Measurements from ENCODE around the gene UBE2E1. TPM values are rescaled to one million over a fixed set of nuclear protein-coding genes. Genes with fewer than 3 reads are reported as not detected.
"Not testable (repeated sequence)": the region's sequence is repeated elsewhere in the genome, so short reads cannot be mapped to it uniquely, and the experiment has no call there.

The UBE2E1 gene
- total and polyA plus RNA-seq, 10 donors = 62.6 to 106 (median 91.2) TPM

DNA sequence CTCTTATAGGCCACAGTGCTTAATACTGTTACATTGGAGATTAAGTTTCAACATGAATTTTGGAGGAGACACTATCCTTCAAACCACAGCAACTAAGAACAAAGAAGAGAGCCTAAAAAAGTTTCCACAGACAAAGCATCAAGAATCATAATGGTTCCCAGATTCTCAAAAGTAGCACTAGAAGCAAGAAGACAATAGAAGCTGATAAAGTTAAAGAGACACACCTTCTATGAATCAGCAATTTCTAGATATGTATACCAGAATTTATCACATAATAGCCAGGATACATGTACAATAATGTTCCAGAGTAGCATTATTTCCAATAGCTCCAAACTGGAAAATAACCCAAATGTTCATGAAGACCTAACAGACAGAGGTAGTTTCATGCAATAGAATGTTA, 98.8 kb downstream of the UBE2E1 start:
- peaks cover 0 to 61% (median 12%) of the 10 kb centered on the region in 6 donors for H3K36me3 ChIP-seq
- no peaks in the 10 kb centered on the region for H3K27me3 ChIP-seq (replicated peaks in 1 of 7)
- intact Hi-C loops (cut with DNase I; ENCODE audit: low total_unique reads) = no loop called here
- H3K4me1 ChIP-seq = no peaks in the 10 kb centered on the region
- H3K9me3 ChIP-seq = no peaks in the 10 kb centered on the region
- TF ChIP-seq CTCF (IDR thresholded peaks at IDR 0.05 in 8 of 11, conservative IDR thresholded peaks at IDR 0.05 in 3 of 11) (no peak), POLR2AphosphoS5 (IDR thresholded peaks at IDR 0.05) (no peak), POLR2A (IDR thresholded peaks at IDR 0.05) (no peak)
- no peak for DNase-seq
- H3K4me3 ChIP-seq = no peak overlapping the region
- H3K27ac ChIP-seq = no peak overlapping the region

GRCh38 chr3:23909341-23909740, 103.6 kb downstream of the UBE2E1 start:
- TF ChIP-seq POLR2A (IDR thresholded peaks at IDR 0.05) (no peak), POLR2AphosphoS5 (IDR thresholded peaks at IDR 0.05) (no peak), CTCF (IDR thresholded peaks at IDR 0.05 in 8 of 11, conservative IDR thresholded peaks at IDR 0.05 in 3 of 11) (no peak)
- no peak overlapping the region for H3K4me3 ChIP-seq
- H3K36me3 ChIP-seq = peaks cover 0 to 45% (median 6%) of the 10 kb centered on the region in 6 donors
- H3K27ac ChIP-seq = no peak overlapping the region
- no peak for DNase-seq
- 84 to 95% (median 89%) methylated on average over 7 of the region's 7 CpGs for WGBS, 5 donors
- H3K4me1 ChIP-seq = peaks cover 0 to 4% (median 0%) of the 10 kb centered on the region in 6 donors
- no peaks in the 10 kb centered on the region for H3K27me3 ChIP-seq (replicated peaks in 1 of 7)
- no peaks in the 10 kb centered on the region for H3K9me3 ChIP-seq
- intact Hi-C loops (cut with DNase I; ENCODE audit: low total_unique reads) = no loop called here

- Histone ChIP-seq H3K27ac (no peak overlapping the region), H3K27me3 (replicated peaks in 1 of 7) (no peaks in the 10 kb centered on the region), H3K36me3 (peaks cover 0 to 39% (median 6%) of the 10 kb centered on the region in 6 donors), H3K4me1 (peaks cover 7 to 24% (median 18%) of the 10 kb centered on the region in 6 donors), H3K9me3 (no peaks in the 10 kb centered on the region), H3K4me3 (no peak overlapping the region)
- WGBS, 5 donors = 89 to 100% (median 95%) methylated on average over 2 of the region's 2 CpGs
- no peak for TF ChIP-seq POLR2AphosphoS5 (IDR thresholded peaks at IDR 0.05)
- no peak for TF ChIP-seq CTCF (IDR thresholded peaks at IDR 0.05 in 8 of 11, conservative IDR thresholded peaks at IDR 0.05 in 3 of 11)
- TF ChIP-seq POLR2A (IDR thresholded peaks at IDR 0.05) = no peak
- DNase-seq = no peak
- intact Hi-C loops (cut with DNase I; ENCODE audit: low total_unique reads) = no loop called here
Measured at GRCh38 chr3:23911397-23911796, 105.6 kb downstream of the UBE2E1 start.

GRCh38 chr3:23912335-23912734, 106.6 kb downstream of the UBE2E1 start:
- H3K27me3 ChIP-seq (replicated peaks in 1 of 7); intact Hi-C loops (cut with DNase I; ENCODE audit: low total_unique reads); H3K27ac ChIP-seq; DNase-seq; H3K4me3 ChIP-seq; H3K9me3 ChIP-seq: not testable (repeated sequence)
- H3K36me3 ChIP-seq = peaks cover 0 to 33% (median 6%) of the 10 kb centered on the region in 6 donors
- H3K4me1 ChIP-seq = peaks cover 7 to 24% (median 20%) of the 10 kb centered on the region in 6 donors
- WGBS, 5 donors = 76 to 96% (median 90%) methylated on average over 3 of the region's 3 CpGs

GRCh38 chr3:23913182-23913581, 107.4 kb downstream of the UBE2E1 start:
- no peak for TF ChIP-seq POLR2AphosphoS5 (IDR thresholded peaks at IDR 0.05)
- TF ChIP-seq CTCF (IDR thresholded peaks at IDR 0.05 in 8 of 11, conservative IDR thresholded peaks at IDR 0.05 in 3 of 11) = no peak
- no peak for TF ChIP-seq POLR2A (IDR thresholded peaks at IDR 0.05)
- intact Hi-C loops (cut with DNase I; ENCODE audit: low total_unique reads) = no loop called here
- peaks cover 9 to 32% (median 24%) of the 10 kb centered on the region in 6 donors for H3K4me1 ChIP-seq
- WGBS, 5 donors = 88 to 94% (median 90%) methylated on average over 1 of the region's 1 CpG
- H3K9me3 ChIP-seq = no peaks in the 10 kb centered on the region
- H3K36me3 ChIP-seq = peaks cover 0 to 32% (median 6%) of the 10 kb centered on the region in 6 donors
- H3K4me3 ChIP-seq = no peak overlapping the region
- no peak overlapping the region for H3K27ac ChIP-seq
- no peak for DNase-seq
- no peaks in the 10 kb centered on the region for H3K27me3 ChIP-seq (replicated peaks in 1 of 7)
